NCI-H526 treated with DMSO at 0.1 percent for 48 hours (cell line): ENCODE measurements around the gene MCAT.

ENCODE experiments used
- DNase-seq: peaks from one replicate; lab custom pipeline; 2025; lab: John Stamatoyannopoulos, UW

The MCAT gene

DNA sequence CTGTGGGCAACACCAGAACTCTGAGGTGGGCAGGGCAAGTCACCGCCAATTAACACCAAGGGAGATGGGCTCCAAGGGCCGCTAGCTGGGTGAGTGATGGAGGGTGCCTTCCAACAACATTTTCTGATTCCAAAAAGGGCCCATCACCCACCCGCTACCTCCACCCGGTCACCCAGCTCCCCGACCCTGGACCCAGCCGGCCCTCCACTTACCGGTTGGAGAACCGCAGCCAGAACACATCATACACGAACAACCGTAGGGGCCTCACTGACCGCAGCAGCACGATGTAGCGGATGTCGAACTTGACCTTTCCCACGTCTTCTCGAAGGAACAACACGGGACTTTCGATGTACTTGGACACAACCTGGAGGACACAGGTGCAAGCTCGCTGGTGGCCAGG, 29.0 kb upstream of the MCAT start:
- no peak for DNase-seq

GRCh38 chr22:43171607-43172006, 28.4 kb upstream of the MCAT start:
- DNase-seq, result no peak

- DNase-seq, result no peak
Observed at GRCh38 chr22:43171019-43171491, 27.9 kb upstream of the MCAT start.

DNA sequence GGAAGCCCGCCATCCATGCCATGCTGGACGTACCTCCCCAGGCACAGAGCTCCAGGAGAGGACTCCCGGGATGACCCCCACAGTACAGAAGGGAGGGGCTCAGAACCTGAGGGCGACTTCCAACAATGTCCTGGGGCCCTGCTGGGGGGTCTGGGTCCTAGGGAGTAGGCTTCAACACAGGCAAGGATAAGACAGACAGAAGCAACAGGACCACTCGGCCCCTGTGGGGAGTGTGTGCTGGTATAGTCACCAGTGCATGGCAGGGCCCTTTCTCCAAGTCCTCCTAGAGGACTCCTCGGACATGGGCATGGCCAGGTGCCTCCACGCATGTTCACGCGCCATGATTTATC, 26.9 kb upstream of the MCAT start:
- DNase-seq, result no peak

DNA sequence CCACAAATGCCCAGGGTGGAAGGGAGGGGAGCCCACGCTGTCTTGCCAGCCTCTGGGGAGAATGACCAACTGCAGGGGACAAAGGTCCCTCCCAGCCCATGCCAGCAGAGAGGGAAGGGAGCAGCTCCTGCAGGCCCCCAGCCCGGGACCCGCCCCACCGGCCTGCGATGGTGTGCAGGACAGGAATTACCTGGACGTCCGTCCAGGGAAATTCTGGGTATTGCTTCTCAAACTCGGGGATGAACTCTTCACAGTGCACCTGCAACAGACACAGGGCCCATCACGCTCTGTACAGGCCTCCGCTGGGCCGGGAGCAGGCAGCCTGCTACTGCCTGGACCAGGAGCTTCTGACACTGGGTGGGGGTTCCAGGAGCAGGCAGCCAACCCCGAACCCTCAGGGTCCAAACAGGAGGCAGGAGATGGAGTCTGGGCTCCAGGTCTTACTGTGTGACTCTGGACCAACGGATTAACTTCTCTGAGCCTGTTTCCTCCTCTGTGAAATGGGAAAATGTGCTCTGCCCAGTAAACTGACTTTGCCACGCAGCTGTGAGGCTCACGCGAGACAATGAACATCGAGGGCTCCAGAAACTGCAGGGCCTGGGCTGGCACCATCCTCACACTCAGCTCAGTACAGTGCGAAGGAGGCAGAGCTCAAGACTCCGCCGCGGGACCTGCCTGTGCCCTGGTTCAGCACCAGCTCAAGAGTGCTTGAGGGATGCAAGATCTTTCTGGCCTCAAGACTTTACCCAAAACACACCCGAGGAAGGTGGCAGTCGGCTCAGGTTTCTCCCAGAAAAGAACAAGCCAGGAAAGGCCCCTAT, 26.3 kb upstream of the MCAT start:
- DNase-seq, result no peak

DNA sequence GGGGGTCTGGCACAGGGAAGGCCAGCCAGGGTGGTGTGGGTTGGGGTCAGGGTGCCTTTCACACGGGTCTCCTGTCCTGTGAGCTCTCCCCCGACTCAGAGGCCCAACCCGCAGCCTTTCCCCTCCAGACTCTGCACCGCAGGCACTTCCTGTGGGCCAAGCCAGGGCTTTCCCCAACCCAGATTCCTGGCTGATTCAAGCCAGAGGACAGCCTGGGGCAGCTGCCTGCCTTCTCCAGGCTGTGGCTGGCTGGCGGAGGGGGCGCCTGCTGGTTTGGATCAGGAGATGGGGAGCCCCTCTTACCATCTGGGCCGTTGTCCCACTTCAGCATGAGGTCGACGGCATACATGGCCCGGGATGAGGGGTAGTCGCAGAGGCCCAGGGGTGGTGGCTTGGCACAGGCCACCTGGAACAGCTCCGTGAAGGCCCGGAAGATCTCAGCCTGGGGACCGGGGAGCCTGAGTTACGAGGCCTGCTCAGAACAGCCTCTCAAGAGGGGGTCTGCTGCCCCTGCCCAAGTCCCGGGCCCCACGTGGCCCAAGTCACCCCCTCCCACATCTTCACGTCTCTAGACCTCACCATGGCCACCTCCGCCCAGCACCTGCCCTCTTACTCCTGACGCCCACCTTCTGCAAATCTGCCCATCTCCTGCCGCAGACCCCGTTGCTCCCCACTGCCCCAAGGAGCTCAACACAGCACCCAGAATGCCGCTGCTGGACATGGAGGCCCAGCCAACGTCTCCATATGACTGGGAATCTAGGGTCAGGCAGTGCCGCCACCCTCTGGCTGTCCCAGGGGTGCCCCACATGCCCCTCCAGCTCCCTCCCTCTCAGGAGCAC, 25.5 kb upstream of the MCAT start:
- DNase-seq, result no peak

GRCh38 chr22:43167001-43167589, 23.9 kb upstream of the MCAT start:
- no peak for DNase-seq

GRCh38 chr22:43166132-43166930, 23.1 kb upstream of the MCAT start:
- no peak for DNase-seq

DNA sequence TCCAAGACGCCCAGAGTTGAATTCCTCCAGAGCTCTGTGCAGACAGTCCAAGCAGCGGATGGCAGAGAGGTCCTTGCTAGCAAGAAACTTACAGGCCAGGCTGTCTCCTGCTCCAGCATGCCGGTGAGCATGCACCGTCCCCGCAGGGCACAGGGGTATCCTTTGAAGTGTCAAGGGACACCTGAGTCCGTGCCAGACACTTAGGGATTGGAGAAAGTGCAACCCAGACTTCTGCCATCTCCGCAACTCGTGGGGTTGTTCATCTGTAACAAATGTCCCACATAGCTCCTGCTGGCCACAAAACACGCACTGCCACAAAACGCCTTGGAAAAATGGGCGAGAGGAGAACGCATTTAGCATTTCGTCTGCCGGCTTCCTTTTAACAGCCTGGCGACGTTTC, 21.4 kb upstream of the MCAT start:
- no peak for DNase-seq

DNA sequence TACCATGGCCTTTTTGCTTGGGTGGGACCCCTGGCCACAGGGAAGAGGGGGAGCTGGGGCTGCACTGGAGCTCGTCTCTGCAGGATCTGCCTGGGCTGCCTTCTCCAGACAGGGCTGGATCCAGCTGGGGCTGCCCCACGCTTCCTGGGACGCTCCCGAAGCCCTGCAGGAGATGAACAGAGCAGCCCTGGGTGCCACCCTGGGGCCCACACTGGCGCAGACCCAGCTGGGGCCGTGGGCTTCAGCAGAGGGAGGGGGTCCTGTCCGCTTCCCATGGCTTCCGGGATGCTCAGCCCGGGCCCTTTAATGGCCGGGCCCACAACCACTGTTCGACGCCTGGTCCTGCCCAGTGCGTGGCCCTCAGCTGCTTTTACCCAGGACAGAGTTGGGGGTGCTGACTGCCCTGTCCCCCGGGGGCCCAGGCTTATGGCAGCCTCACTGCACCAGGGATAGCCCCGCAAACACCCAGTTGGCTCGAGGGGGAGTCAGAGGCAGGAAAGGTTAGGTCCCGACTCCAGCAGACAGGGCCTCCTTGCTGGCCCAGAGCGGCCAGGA, 20.1 kb upstream of the MCAT start:
- DNase-seq, result no peak

- DNase-seq, result no peak
Observed at GRCh38 chr22:43162412-43163150, 19.4 kb upstream of the MCAT start.

- no peak for DNase-seq
Observed at GRCh38 chr22:43160497-43161126, 17.4 kb upstream of the MCAT start.

DNA sequence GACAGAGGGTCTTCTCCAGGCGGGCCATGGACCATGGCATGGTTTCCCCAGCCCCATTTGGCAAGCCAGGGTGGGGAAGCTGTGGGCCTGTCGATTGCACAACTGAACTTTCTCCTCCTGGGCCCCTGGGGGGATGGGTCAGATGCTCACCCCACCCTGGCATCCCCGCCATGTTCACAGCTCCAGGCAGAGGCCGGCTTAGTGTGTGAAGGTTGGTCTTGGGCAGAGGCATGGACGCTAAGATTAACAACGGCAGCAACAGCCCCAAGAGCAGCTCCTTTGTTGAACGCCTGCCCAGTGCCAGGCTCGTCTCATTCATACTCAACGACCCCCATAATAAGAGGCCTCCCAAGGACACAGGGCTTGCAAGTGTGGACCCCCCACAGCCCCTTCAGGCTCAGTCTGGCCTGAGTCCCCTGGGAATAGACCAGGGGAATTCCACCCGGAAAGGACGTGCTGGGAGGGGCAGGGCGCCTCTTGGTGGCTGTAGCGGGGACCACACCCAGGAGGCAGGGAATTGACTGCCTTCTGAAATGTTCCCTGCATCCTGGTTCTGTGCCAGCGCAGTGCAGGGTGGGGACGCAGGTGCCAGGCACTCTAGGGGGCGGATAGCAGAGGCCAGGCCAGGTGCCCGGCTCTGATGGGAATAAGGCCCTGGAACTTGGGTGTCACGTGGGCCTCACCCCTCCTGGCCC, 16.4 kb upstream of the MCAT start:
- DNase-seq, result no peak

DNA sequence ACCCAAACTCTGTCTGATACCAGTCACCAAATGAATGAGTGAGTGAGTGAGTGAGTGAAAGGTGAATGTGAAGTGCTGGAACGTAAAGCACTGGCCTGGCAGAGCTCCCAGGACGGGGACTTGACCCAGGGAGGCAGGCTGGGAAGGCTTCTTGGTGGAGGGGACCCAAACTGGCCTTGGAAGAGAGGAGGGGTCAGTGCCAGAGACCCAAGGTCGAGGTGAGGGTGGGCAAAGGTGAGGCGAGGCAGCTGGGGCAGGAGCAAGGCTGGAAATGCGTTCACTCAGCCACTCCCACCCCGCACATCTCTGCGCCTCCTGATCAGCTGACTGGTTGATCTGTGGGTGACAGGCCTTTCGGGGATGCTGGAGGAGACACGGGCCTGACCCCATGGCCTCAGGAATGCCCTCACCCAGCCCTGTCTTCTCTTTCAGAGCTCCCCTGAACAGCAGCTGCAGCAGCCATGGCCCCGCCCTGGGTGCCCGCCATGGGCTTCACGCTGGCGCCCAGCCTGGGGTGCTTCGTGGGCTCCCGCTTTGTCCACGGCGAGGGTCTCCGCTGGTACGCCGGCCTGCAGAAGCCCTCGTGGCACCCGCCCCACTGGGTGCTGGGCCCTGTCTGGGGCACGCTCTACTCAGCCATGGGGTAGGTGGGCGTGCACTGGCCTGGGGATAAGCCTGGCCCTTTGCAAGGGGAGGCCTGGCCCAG, 15.7 kb upstream of the MCAT start:
- no peak for DNase-seq

DNA sequence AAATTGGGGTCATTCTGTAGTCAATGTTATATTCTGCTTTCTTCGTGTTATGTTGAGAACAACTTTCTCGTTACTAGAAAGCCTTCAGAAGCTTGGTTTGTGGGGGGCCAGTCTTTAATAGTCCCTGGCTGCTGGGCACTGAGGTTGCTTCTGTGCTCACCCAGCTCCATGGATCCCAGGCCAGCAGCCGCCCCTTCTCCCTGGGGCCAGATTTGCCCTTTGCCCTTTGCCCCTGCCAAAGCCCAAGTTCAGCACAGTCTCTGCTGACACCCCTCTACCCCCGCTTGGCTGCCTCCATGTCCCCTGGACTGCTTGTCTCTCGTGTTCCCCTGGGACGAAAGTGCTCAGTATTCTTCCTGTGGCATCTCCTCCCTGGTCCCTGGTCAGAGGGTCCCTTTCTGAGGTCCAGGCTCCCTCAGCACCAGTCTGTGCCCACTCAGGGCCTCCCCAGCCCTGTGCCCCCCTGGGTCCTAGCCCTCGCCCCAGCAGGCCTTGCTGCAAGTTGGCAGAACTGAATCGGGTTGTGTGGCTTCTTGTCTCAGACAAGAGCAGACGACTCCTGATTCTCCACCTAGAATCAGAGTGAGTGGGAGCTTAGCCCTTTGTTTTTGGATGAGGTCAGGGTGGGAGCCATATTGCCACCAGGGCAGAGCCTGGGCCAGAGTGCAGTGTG, 14.8 kb upstream of the MCAT start:
- DNase-seq, result no peak

DNA sequence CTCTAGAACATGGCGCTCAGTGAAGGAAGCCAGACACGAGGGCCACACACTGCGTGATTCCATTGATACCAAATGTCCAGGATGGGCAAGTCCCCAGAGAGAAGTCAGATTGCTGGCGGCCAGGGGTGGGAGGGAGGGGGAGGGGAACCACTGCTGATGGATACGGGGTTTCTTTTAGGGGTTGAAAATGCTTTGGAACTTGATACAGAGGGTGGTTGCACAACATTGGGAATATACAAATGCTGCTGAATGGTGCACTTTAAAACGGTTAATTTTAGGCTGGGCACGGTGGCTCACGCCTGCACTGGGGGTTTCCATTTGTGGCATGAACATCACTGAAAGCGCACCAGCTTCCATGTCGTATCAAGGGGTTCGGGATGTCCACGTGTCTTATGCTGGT, 13.2 kb upstream of the MCAT start:
- no peak for DNase-seq

DNA sequence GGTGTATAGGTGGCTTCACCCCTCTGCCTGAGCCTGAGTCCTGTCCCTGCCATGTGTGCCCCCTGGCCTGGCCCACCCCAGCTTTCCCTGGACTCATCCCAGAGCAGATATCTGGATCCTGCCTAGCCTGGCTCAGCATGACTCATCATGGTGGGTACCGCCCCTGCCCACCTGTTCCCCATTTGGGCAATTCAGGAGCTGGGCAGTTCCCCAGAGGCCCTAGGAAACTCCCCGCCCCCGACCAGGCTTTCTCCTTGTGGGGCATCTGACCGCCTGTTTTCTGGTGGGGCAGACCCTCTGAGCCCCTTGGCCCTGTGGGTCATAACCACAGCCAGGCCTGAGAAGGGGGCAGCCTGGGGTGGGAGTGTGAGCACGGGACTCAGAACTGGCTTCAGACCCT, 12.6 kb upstream of the MCAT start:
- no peak for DNase-seq

- DNase-seq, result no peak
Observed at GRCh38 chr22:43154887-43155536, 11.8 kb upstream of the MCAT start.
